Measurements from ENCODE around the gene PDE6D.

PDE6D gene

DNA sequence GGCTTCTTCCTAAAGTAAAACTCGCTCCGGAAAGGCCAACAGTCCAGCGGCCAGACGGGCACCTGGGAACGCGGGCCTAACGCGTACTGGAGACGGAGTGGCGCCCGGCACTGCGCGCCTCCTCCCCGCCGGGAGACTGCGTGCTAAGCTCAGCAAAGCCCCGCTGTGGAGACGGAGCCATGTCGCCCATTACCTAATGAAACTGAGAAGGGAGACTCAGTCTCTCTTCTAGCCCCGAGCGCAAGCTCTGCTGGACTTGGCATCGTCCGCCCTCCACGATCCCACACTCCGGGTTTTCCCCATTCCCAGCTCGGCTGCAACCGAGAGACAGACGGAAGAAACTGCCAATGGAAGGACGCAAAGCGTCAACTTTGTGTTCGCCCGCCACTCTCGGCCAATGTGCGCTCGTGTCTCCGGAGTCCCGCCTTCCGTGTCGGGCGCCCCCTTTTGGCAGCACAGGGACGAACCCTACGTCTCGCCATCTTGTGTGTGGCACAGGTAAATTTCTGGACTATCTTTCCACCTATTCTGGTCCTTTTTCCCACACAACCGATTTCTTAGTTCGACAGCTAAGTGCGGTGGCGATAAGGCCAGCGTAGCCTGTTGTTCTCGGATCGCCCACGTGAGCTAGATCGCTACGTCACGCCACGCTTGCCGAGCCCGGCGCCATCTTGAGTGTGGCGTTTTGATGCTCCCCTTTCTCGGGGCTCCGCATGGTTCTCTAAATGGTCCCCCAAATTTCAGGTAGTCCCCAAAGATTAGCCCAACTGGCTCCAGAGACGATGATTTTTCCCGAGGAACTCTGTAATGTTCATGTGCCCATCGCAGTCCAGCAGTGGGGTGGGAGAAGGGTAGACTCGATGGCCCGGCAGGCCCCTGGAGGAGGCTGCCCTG lies 74.1 kb downstream of the PDE6D start:
- peak; percentile 95 for DNase-seq (ENCODE audit: low spot score)

DNA sequence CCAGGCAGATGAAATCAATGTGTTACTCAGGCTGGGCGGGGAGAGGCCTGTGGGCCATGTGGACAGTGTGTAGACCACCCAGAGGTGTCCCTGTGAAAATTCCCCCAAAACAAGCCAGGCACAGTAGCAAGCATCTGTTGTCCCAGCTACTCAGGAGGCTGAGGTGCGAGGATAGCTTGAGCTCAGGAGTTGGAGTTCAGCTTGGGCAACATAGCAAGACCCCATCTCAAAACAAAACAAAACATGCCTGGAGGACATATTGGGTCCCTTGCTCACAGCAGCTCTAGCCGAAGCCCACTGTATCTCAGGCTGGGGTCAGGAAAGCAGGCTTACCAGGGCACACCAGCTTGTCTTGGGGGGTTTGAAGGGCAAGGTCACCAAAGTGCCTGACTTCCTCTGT lies 77.1 kb downstream of the PDE6D start:
- no peak for DNase-seq (ENCODE audit: low spot score)

DNA sequence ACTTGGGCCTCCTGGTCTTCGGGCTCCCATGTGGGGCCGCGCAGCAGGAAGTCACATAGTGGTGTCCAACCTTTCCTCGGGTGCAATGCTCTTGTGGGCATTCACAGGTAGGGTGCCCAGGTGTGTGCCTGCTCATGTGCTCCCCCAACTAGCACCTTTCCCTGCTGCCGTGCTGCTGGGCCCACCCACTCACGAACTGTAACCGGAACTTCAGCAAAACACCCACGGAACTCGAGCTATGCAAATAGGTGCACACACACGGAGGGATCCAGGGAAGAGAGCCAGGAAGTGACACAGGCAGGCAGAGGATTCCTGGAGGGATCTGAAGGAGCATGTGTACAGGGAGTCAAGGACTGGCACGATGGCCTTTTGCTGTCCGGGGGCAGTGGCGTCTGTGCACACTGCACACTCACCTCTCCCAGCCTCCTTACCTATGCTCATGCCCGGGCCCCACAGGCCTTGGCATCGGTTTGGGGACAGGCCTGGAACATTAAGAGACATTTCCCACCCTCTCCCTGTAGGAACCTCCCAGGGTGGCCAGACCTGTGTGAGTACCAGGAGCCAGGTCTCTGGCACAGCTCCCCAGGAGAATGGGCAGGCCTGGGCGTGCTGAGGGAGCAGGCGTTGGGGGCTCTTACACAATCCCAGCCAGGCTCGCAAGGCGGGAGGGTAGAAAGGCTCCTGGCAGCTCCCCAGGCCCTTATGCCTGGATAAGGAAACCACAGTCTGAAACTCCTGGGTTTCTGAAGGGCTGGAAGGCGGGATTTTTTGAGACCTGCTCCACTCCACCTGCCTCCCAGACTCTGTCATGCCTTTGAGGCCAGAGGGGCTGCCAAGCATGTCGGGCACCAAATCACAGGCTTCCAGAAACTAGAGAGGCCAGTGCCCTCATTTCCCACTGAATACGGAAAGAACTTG lies 79.4 kb downstream of the PDE6D start:
- DNase-seq (ENCODE audit: low spot score), result no peak

DNA sequence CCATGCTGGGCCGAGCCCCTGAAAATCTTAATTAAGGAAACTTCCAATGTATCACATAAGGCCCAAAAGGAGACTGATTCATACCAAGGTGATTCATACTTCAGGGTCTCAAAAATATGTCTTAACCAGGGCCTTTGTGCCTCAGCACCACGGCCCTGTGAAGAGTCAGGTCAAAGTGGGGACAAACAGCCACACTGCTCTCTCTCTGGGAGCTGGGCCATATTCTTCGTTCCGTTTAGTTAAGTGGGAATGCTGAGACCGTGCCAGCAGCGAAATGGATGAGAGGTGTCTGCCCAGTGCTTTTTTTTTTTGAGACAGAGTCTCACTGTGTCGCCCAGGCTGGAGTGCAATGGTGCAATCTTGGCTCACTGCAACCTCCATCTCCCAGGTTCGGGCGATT lies 82.1 kb downstream of the PDE6D start:
- DNase-seq (ENCODE audit: low spot score), result no peak

DNA sequence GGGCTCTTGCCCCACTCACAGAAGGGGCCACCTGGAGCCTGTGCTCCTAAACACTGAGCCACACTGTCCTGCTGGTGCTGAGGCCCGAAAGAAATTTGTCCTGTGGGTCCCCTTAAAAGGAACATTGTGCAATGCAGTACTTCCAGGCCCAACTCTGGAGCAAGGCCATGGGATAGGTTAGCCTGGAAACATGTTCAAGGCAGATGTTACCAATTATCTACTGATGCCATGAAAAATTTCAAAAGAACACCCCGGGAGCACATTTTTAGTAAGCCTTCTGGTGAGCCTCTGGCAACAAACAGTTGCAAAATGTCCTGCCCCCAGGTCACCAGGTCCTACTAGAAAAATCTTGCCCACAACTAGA lies 85.1 kb downstream of the PDE6D start:
- no peak for DNase-seq (ENCODE audit: low spot score)

DNA sequence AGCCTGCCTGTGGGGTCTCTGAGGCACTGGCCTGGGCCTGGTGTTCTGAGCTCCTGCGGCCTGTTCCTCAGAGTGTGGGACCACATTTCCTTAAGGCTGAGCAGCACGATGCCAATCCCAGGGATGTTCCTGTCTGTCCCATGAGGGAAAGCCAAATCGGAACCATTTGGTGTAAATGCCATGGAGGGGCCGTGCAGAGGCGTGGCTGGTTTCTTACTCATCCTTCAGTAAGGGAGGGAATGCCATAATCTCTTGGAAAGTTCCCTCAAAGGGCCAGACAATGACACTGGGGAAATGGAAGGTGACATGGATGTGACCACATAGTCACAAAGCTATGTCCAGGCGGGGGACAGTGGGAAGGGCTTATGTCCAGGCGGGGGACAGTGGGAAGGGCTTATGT lies 87.1 kb downstream of the PDE6D start:
- DNase-seq (ENCODE audit: low spot score), result no peak

DNA sequence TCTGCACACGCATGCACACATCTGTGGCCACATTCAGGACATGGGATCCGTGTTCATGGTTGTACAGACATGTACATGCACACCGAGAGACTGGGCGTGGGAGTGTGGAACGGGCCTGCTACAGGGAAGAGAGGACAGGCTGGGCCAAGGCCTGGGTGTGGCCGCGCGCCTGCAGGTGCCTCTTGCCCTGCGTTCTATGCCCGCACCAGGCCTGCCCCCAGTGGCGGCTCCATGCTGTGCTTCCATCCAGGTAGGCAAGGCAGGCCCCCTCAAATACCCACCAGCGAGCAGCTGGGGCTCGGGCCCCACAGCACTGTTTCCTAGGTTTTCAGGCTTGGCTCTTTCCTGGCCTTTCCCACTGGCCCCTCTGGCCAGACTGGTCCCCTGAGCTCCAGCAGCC lies 88.2 kb downstream of the PDE6D start:
- no peak for DNase-seq (ENCODE audit: low spot score)

DNA sequence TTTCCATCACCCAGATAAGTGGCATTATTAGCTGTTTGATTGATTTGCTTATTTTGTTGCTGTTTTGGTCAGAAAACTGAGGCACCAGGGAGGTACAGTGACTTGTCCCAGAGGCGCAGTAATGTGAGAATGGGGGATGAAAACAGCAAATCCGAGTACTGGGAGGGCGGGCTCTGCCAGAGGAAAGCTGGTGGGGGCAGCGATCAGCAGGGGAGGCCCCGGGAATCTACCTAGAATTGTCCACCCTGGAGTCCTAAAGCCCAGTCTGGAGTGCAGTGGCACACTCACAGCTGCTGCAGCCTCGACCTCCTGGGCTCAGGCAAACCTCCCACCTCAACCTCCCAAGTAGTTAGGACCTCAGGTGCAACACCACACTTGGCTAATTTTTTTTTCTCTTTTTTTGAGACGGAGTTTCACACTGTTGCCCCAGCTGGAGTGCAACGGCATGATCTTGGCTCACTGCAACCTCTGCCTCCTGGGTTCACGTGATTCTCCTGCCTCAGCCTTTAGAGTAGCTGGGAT lies 89.8 kb downstream of the PDE6D start:
- DNase-seq (ENCODE audit: low spot score), result no peak

DNA sequence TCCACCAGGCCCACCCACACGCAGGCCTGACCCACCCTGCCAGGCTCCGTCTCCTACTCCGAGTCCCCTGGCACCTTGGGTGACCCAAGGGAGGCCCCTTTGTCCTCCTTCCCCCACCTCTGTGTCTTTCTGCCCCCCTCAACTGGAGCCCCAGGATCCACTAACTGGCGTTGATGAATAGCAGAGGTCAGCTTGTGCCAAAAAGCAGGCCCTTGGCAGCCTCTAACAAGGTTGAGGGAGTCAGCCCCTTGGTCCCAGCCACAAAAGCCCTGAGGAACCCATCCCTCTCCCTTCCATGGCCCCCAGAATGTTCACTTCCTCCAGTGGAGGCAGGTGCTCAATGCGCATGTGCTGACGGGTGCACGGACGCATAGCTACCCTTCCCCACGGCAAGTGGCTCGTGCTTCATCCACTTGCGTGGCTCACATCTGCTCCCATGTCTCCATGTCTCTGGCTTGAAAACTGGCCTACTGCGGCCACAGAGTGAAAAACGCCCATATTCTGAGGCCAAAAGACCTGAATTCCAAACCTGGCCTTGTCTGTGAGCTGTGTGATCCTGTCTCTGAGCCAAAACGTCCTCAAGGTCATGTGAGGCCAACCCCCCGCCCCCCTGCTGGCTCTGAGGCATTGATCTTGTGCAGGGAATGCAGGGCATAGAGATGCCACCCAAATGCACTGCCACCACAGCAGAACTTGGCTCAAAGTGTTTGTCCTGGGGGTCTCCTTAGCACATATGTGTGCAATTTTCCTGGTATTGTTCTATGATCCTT lies 91.8 kb downstream of the PDE6D start:
- no peak for DNase-seq (ENCODE audit: low spot score)

DNA sequence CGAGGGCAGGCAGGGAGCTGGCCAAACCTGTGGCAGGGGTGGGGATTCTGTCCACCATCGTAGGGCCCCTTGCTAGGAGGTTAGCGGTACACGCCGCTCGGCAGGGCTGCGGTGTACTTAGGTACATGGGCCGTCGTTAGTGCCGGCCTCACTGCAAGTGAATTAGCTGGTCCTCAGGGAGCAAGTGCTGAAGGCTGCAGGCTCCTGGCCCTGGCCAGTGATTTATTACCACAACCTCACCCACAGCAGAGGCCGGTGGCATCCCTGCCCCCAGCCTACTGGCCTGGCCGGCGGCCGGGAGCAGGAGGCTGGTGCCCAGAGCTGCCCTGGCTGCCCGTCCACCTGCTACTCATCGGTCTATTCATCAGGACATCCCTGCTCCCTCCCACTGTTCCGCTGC lies 92.4 kb downstream of the PDE6D start:
- DNase-seq (ENCODE audit: low spot score), result no peak

DNA sequence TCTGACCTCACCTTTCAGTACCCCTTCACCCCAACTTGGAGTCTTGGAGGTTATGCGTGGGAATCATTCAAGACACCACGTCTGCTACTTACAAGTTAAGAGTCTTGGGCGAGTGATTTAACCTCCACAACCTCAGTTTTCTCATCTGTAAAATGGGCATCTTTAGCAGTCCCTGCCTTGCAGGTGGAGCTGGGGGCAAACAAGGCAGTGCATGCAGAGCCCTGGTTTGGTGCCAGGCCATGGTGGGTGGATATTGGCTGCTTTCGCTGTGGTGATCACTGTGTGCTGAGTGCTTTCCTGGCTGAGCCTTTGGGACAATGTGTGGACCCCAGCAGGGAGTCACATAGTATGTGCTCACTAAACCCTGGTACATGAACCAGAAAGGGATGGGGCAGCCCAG lies 93.1 kb downstream of the PDE6D start:
- DNase-seq (ENCODE audit: low spot score), result no peak

DNA sequence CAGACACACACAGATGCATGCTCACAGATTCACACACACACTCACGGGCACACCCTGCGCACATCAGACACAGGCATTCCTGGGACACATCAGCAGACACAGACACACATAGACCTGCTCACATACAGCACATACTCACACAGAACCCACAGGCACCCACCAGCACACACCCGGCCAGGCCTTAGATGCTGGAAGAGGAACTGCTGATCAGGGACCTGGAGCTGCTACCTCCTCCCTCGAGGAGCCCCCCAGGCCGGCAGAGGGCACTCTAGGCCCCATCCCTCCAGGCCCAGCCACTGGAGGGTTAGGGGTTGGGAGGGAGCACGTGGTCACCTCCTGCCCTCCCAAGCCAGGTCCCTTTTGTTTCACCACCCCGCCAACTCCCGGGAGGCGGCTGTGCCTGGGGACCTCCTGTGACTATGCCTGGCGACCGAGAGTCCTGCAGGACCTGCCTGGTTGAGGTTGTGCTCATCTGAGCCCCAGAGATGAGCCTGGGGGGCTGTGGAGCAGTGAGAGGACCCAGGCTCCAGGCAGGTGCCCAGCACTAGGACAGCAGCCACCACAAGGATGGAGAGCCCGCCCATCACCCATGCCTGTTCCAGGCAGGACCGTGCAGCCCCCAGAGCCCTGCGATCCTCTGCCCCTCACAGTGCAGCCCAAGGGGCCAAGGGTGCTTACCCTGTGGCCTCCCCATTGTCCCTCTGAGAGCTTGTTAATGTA lies 93.8 kb downstream of the PDE6D start:
- DNase-seq (ENCODE audit: low spot score), result peak; percentile 78

DNA sequence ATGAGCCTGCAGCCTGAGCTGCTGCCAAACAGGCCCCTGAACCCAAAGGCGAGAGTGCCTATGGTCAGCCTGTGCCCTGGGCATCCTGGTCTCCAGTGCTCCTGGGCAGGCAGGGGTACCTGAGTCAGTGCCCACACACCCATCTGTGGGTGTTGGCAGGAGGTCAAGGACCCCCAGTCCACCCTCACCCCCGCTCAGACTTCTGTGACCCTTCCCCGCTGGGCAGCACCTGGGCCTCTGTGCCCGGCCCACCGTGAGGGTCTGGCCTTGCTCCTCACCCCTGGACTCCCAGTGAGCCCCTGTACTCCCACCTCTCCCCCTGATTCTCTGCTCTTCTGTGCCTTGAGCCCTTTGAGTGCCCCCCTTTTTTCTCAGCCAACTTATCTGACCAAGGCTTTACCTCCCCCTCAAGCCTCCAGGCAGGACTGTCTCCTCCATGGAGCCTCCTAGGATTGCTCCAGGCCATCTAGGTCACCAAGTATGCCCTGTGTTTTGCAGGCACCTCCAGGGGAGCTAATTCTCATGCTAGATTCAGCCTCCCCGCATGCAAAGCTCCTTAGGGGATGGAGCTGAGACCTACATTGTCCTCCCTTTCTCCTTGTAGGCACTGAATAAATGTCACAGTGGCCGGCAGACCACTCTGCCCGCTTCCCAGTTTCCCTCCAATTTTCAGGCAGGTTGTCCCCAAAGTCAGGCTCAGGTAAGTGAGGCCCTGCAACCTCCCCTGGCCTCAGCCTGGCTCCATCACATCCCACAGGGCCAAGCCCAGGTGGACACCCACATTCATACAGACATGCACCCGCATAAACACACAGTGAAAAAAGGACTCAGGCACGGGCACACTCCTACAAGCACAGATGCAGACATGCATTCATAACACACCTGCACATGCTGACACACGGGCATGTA lies 94.6 kb downstream of the PDE6D start:
- DNase-seq (ENCODE audit: low spot score), result no peak

DNA sequence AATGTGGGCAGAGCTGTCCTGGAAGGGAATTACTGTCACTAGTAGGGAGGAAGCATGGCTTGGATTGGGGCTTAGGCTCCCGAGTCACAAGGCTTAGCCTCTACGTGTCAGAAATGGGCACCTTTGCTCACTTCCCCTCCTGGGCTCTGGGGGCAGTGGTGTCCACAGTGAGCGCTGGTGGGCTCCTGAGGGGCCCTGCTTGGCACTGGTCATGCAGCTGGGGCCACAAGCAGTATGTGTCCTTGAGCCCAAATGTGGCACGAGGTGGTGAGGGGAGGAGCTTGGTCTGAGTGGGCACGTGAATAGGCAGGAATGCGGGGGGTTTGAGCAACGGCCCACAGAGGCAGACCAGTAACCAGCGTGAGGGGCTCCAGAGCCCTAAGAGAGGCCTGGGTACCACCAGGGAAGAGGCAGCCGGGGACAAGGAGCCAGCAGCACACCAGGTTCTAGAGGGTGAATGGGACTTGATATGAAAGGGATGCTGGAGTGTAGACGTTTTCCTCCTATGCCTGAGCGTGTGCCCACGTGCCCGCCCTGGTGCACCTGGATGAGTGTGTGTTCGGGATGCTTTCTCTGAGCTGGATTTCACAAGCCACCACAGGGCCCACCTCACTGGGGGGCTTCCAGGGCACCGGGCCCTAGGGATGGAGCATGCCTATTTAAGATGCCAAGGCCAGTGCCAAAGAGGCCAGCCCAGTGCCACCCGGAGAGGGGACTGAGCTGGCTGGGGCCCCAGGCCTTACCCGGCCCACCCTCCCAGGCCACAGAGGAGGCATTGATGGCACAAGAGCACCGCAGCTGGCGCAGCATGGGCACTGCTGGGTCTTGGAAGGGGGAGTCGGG lies 95.5 kb downstream of the PDE6D start:
- no peak for DNase-seq (ENCODE audit: low spot score)

DNA sequence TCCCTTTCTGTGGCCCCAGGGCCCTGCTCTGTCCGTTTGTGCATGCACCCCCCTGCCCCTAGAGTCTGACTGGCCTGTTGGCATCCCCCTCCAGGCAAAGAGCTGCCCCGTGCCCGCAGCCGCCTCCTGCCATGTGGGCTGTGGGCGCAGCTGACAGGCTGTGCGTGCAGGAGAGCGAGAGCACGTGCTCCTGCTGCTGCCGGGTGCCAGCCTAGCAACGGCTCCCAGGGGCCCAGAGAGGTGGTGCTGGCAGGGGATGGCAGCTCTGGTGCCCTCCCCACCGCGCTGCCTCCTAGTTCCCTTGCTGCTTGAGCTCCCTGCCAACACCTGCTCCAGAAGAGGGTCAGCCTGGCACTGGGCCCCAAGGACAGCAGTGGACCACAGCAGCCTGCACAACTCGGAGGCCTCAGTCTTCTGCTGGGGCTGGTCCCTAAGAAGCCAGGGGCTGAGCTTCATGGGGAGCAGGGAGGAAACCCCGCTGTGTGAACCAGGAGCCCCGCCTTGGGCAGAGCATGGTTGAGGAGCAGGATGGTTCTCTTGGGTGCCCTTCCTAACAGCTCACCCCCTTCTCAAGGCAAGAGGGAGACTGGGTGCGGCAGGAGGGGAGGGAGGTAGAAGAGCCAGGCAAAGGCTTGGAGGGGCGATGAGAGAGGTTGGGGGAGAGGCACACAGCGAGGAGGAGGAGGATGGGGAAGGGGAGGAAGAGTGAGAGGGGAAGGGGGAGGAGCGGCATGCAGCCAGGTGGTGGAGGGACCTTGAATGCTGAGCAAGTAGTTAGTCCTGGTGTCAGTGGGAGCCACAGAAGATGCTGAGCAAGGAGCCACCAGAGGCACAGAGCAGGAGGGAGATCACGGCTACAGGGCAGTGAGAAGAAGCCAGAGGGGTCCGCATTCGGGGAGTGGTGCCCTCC lies 96.5 kb downstream of the PDE6D start:
- DNase-seq (ENCODE audit: low spot score), result peak; percentile 60

DNA sequence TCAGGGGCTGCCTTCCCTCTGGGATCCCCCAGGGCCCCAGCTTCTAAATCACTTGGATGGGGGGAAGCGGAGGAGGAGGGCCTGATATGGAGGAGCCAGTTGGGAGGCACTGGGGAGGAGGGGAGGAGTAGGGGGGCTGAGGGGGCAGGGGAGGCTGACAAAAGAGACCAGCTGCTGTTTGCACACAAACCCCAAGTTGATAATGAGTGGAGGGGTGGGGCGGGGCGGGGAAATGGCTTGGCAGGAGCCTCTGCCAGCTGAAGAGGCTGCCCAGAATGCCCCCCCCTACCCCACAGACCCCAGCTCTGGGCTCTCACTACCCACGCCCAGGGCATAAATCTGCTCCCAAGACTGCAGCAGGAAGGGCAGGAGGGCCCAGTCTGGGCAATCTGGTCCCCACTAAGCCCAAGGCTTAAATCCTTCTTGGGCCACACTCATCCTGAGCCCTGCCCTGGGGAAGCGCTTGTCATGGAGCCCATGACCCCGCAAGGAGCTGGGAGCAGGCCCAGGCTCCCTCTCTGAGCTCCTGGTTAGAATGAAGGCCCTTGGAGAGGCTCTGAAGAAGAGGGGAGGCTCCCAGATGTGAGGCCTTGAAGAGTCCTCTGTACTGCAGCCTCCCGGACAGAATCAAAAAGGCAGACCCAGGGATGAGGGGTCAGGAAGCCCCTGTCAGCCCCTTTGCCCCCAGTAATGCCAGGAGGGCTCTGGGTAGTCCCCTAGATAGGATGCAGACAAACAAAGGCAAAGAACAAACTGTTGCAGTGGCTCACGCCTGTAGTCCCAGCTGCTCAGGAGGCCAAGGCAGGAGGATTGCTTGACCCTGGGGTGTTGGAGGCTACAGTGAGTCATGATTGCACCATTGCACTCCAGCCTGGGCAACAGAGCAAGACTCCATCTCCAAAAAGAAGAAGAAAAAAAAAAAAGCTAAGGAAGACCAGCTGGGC lies 97.5 kb downstream of the PDE6D start:
- no peak for DNase-seq (ENCODE audit: low spot score)

DNA sequence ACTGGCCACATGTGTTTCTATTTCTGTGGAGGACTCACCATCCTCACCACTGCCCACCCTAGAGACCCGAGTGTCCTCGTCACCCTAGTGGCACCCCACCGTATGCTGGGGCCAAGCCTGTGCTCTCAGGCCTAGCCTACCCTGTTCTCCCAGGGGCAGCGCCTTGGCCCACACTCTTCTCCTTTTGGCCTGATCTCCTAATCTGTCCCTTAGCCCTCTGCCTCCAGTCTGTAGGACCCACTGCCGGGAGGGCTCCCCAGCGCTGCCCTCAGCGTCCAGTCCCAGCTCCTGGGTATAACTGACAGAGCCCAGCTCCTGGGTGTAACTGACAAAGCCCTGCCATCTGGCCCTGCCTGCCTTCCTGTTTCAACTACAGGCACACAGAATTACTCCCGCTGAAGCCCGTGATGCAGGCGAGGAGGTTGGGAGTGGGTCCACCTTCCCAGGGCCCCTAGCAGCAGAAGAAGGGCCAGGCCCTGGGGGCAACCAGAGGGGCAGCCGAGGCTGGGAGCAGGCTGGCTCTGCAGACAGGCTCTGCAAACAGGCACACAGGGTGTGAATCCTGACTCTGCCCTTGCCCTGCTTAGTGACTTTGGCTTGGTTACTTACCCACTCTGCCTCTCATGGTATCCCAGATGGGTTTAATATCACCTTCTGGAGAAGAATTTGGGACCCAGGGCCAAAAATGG lies 98.3 kb downstream of the PDE6D start:
- DNase-seq (ENCODE audit: low spot score), result no peak
